H9 (cell line): Measurements from ENCODE around the gene MAPK14. TPM values are rescaled to one million over a fixed set of nuclear protein-coding genes. Genes with fewer than 3 reads are reported as not detected.

ENCODE experiments used
- DNase-seq: peaks from one replicate; pipeline ENCODE4 v3.0.0-alpha.2; 2017
- H2AFZ ChIP-seq: one replicate; pipeline ENCODE4 v1.6.1; 2013; ENCODE audit warnings: mild to moderate bottlenecking, low read length, control low read depth, moderate library complexity
- H2AK5ac ChIP-seq: 2 replicates; pipeline ENCODE4 v1.6.1; 2013; ENCODE audit warnings: low read length, control low read depth, mixed read lengths; ENCODE audit not compliant: insufficient read length
- H2BK120ac ChIP-seq: one replicate; pipeline ENCODE4 v1.6.1; 2013; ENCODE audit warnings: low read depth, mild to moderate bottlenecking, low read length, control low read depth, inconsistent platforms; ENCODE audit not compliant: poor library complexity, severe bottlenecking
- H2BK12ac ChIP-seq: 2 replicates; pipeline ENCODE4 v1.6.1; 2013; ENCODE audit warnings: low read length, control low read depth, mixed read lengths, low read depth; ENCODE audit not compliant: insufficient read length
- H2BK15ac ChIP-seq: 2 replicates; pipeline ENCODE4 v1.6.1; 2013; ENCODE audit warnings: low read depth, low read length, control low read depth
- H2BK20ac ChIP-seq: one replicate; pipeline ENCODE4 v1.6.1; 2013; ENCODE audit warnings: low read depth, mild to moderate bottlenecking, low read length, control low read depth, inconsistent platforms; ENCODE audit not compliant: poor library complexity, severe bottlenecking
- H2BK5ac ChIP-seq: 2 replicates; pipeline ENCODE4 v1.6.1; 2013; ENCODE audit warnings: low read length, control low read depth, mixed read lengths; ENCODE audit not compliant: insufficient read length
- H3K14ac ChIP-seq: 2 replicates; pipeline ENCODE4 v1.6.1; 2013; ENCODE audit warnings: low read length, control low read depth; ENCODE audit not compliant: insufficient read depth
- H3K18ac ChIP-seq: 2 replicates; pipeline ENCODE4 v1.6.1; 2013; ENCODE audit warnings: low read depth, mild to moderate bottlenecking, mixed read lengths, low read length, control low read depth; ENCODE audit not compliant: insufficient read length
- H3K23ac ChIP-seq: 2 replicates; pipeline ENCODE4 v1.6.1; 2013; ENCODE audit warnings: low read length, control low read depth, mixed read lengths, low read depth; ENCODE audit not compliant: insufficient read length
- H3K23me2 ChIP-seq: 2 replicates; pipeline ENCODE4 v1.6.1; 2013; ENCODE audit warnings: low read depth, mild to moderate bottlenecking, mixed read lengths, low read length, control low read depth; ENCODE audit not compliant: insufficient read length, poor library complexity, severe bottlenecking
- H3K27ac ChIP-seq: 2 replicates; pipeline ENCODE4 v1.5.1; 2013; ENCODE audit warnings: low read length, control low read depth, mixed read lengths, low read depth; ENCODE audit not compliant: insufficient read length
- H3K27me3 ChIP-seq: 2 replicates; pipeline ENCODE4 v1.6.1; 2013; ENCODE audit warnings: low read length, control low read depth, inconsistent platforms; ENCODE audit not compliant: insufficient read depth
- H3K4ac ChIP-seq: 2 replicates; pipeline ENCODE4 v1.6.1; 2013; ENCODE audit warnings: low read depth, mild to moderate bottlenecking, control low read depth, inconsistent platforms, low read length, moderate library complexity
- H3K4me1 ChIP-seq: 2 replicates; pipeline ENCODE4 v1.6.1; 2013; ENCODE audit warnings: low read length, control low read depth, inconsistent platforms; ENCODE audit not compliant: insufficient read depth
- H3K4me2 ChIP-seq: 2 replicates; pipeline ENCODE4 v1.6.1; 2013; ENCODE audit warnings: low read length, control low read depth, mixed read lengths; ENCODE audit not compliant: insufficient read length, insufficient read depth
- H3K56ac ChIP-seq: 2 replicates; pipeline ENCODE4 v1.6.1; 2013; ENCODE audit warnings: low read depth, mild to moderate bottlenecking, mixed read lengths, low read length, control low read depth; ENCODE audit not compliant: insufficient read length
- H3K79me1 ChIP-seq: 2 replicates; pipeline ENCODE4 v1.6.1; 2013; ENCODE audit warnings: low read depth, mild to moderate bottlenecking, moderate library complexity, low read length, control low read depth, inconsistent platforms; ENCODE audit not compliant: insufficient read depth, poor library complexity, severe bottlenecking
- H3K79me2 ChIP-seq: 2 replicates; pipeline ENCODE4 v1.6.1; 2013; ENCODE audit warnings: low read length, control low read depth, inconsistent platforms; ENCODE audit not compliant: insufficient read depth
- H3K9ac ChIP-seq: 2 replicates; pipeline ENCODE4 v1.6.1; 2013; ENCODE audit warnings: low read length, control low read depth, mixed read lengths; ENCODE audit not compliant: insufficient read length; ENCODE audit errors: extremely low read depth
- H3K9me3 ChIP-seq: one replicate; pipeline ENCODE4 v1.6.1; 2013; ENCODE audit warnings: low read depth, low read length, inconsistent platforms; ENCODE audit not compliant: control insufficient read depth
- H3T11ph ChIP-seq: one replicate; pipeline ENCODE4 v1.6.1; 2013; ENCODE audit warnings: mild to moderate bottlenecking, low read length, control low read depth, inconsistent platforms
- H4K20me1 ChIP-seq: one replicate; pipeline ENCODE4 v1.6.1; 2013; ENCODE audit not compliant: control insufficient read depth, insufficient read length, insufficient read depth
- H4K5ac ChIP-seq: 2 replicates; pipeline ENCODE4 v1.6.1; 2013; ENCODE audit warnings: low read depth, mild to moderate bottlenecking, mixed read lengths, low read length, control low read depth; ENCODE audit not compliant: insufficient read length
- H4K8ac ChIP-seq: replicated peaks from 2 replicates; pipeline ENCODE4 v1.6.1; 2013; ENCODE audit warnings: low read length, control low read depth, mixed read lengths, low read depth; ENCODE audit not compliant: insufficient read length
- H4K91ac ChIP-seq: 2 replicates; pipeline ENCODE4 v1.6.1; 2013; ENCODE audit warnings: low read depth, mild to moderate bottlenecking, moderate library complexity, mixed read lengths, low read length, control low read depth; ENCODE audit not compliant: insufficient read length
- H3K27ac Mint-ChIP-seq, 3 experiments: 2 replicates in 2 of 3; 3 replicates in 1 of 3; pipeline ENCODE4 v1.8.0; 2020 to 2021; ENCODE audit warnings: mixed read lengths in 3 of 3, mild to moderate bottlenecking in 1 of 3, moderate library complexity in 1 of 3
- H3K27me3 Mint-ChIP-seq: 2 replicates; pipeline ENCODE4 v1.8.0; 2021; ENCODE audit warnings: low read depth, mild to moderate bottlenecking, moderate library complexity, mixed read lengths
- H3K36me3 Mint-ChIP-seq, 3 experiments: 2 replicates in 2 of 3; 3 replicates in 1 of 3; pipeline ENCODE4 v1.8.0; 2020 to 2021; ENCODE audit warnings: low read depth in 3 of 3, mixed read lengths in 3 of 3; ENCODE audit not compliant: insufficient read depth in 1 of 3
- H3K4me1 Mint-ChIP-seq, 2 experiments: 2 replicates each; pipeline ENCODE4 v1.8.0; 2020; ENCODE audit warnings: mixed read lengths in 2 of 2
- H3K4me3 Mint-ChIP-seq, 2 experiments: 2 replicates in 1 of 2; 3 replicates in 1 of 2; pipeline ENCODE4 v1.8.0; 2020 to 2021; ENCODE audit warnings: mild to moderate bottlenecking in 2 of 2, mixed read lengths in 2 of 2, moderate library complexity in 1 of 2
- H3K9me3 Mint-ChIP-seq, 2 experiments: 2 replicates in 1 of 2; 3 replicates in 1 of 2; pipeline ENCODE4 v1.8.0; 2020; ENCODE audit warnings: mild to moderate bottlenecking in 2 of 2, mixed read lengths in 2 of 2, moderate library complexity in 1 of 2
- whole genome bisulfite sequencing: extraction: QIAGEN DNeasy Blood & Tissue Kit; methylation state at CpG from one replicate; pipeline ENCODE4 v1.1.7; 2013; ENCODE audit warnings: missing lambda C conversion rate, low lambda C conversion rate, mixed read lengths; ENCODE audit not compliant: insufficient read length; ENCODE audit errors: extremely low coverage; 5-methylcytosine and 5-hydroxymethylcytosine counted together
- total RNA-seq: library from RNA; stranded (reverse); gene quantifications from 2 replicates; pipeline ENCODE4 v1.2.1, GENCODE V29; 2021
- TF ChIP-seq, protein P1 (sequence below): fragments of 200-600 bp; sonication (generic); conservative IDR thresholded peaks from 3 replicates; pipeline ENCODE4 v1.8.0; 2021; ENCODE audit warnings: antibody characterized with exemption, mild to moderate bottlenecking

MAPK14 gene
- total RNA-seq, 1 experiment from 2014 or later, result 40.5 TPM

DNA sequence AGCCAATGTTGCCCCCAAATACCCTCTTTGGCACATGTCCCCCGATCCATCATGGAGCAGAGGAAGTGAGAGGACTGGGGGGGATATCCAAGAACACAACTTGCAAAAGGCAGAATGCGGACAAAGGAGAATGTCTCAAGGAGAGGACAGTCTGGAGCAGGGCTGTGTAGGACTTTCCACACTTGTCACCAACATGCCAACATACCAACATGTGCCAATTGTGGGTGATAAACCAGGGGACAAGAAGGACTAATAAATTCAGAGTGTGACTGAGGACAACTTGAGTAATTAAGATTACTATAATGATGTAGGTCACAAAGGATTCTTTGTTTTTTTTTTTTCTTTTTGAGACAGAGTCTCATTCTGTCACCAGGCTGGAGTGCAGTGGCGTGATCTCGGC, 11.9 kb upstream of the MAPK14 start:
- H3K9me3 Mint-ChIP-seq, result no peaks in the 10 kb centered on the region
- no peak overlapping the region for H2BK120ac ChIP-seq

More for the DNA sequence above, 11.9 kb upstream of the MAPK14 start:
- H4K20me1 ChIP-seq, result no peaks in the 10 kb centered on the region
- DNase-seq, result no peak
- no peak overlapping the region for H3K14ac ChIP-seq
- no peak overlapping the region for H2AK5ac ChIP-seq
- no peak overlapping the region for H4K5ac ChIP-seq
- H3K9me3 ChIP-seq, result no peaks in the 10 kb centered on the region
- no peaks in the 10 kb centered on the region; the same call in 1 of the 2 replicates for H3K27me3 Mint-ChIP-seq
- H3K27ac ChIP-seq, result no peak overlapping the region
- TF ChIP-seq, protein P1, sequence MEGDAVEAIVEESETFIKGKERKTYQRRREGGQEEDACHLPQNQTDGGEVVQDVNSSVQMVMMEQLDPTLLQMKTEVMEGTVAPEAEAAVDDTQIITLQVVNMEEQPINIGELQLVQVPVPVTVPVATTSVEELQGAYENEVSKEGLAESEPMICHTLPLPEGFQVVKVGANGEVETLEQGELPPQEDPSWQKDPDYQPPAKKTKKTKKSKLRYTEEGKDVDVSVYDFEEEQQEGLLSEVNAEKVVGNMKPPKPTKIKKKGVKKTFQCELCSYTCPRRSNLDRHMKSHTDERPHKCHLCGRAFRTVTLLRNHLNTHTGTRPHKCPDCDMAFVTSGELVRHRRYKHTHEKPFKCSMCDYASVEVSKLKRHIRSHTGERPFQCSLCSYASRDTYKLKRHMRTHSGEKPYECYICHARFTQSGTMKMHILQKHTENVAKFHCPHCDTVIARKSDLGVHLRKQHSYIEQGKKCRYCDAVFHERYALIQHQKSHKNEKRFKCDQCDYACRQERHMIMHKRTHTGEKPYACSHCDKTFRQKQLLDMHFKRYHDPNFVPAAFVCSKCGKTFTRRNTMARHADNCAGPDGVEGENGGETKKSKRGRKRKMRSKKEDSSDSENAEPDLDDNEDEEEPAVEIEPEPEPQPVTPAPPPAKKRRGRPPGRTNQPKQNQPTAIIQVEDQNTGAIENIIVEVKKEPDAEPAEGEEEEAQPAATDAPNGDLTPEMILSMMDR, result no peak
- no peak overlapping the region for H3T11ph ChIP-seq
- no CpG with 5 or more reads among the region's 4 CpGs for WGBS
- no peak overlapping the region for H2BK5ac ChIP-seq
- H3K9ac ChIP-seq, result no peak overlapping the region
- no peaks in the 10 kb centered on the region for H3K79me1 ChIP-seq
- H3K23me2 ChIP-seq, result no peaks in the 10 kb centered on the region
- no peak overlapping the region for H2BK12ac ChIP-seq
- H4K8ac ChIP-seq, result no peak overlapping the region
- H3K4me1 Mint-ChIP-seq, result peaks cover 7% of the 10 kb centered on the region in 2 experiments
- no peak overlapping the region for H2BK15ac ChIP-seq
- H3K56ac ChIP-seq, result no peak overlapping the region
- H3K27me3 ChIP-seq, result no peaks in the 10 kb centered on the region
- H2AFZ ChIP-seq, result no peak overlapping the region
- no peak overlapping the region for H3K18ac ChIP-seq
- H3K27ac Mint-ChIP-seq, result no peak overlapping the region
- H2BK20ac ChIP-seq, result no peak overlapping the region
- H3K4me2 ChIP-seq, result no peak overlapping the region
- no peak overlapping the region for H4K91ac ChIP-seq
- no peak overlapping the region for H3K23ac ChIP-seq
- H3K4me1 ChIP-seq, result no peaks in the 10 kb centered on the region; the same call in 1 of the 2 replicates
- no peaks in the 10 kb centered on the region for H3K36me3 Mint-ChIP-seq
- H3K4ac ChIP-seq, result no peak overlapping the region
- no peaks in the 10 kb centered on the region for H3K79me2 ChIP-seq
- no peak overlapping the region for H3K4me3 Mint-ChIP-seq
